COLO668 (cell line): ENCODE measurements around the gene ACTMAP.
A peak's percentile ranks its signal among the peaks of the same experiment; 100 is the strongest.
"Not testable (repeated sequence)": the region's sequence is repeated elsewhere in the genome, so short reads cannot be mapped to it uniquely, and the experiment has no call there.

Experiments
- DNase-seq: peaks from one replicate; lab custom pipeline; 2025; ENCODE audit not compliant: unreplicated experiment; lab: John Stamatoyannopoulos, UW

ACTMAP gene

DNA sequence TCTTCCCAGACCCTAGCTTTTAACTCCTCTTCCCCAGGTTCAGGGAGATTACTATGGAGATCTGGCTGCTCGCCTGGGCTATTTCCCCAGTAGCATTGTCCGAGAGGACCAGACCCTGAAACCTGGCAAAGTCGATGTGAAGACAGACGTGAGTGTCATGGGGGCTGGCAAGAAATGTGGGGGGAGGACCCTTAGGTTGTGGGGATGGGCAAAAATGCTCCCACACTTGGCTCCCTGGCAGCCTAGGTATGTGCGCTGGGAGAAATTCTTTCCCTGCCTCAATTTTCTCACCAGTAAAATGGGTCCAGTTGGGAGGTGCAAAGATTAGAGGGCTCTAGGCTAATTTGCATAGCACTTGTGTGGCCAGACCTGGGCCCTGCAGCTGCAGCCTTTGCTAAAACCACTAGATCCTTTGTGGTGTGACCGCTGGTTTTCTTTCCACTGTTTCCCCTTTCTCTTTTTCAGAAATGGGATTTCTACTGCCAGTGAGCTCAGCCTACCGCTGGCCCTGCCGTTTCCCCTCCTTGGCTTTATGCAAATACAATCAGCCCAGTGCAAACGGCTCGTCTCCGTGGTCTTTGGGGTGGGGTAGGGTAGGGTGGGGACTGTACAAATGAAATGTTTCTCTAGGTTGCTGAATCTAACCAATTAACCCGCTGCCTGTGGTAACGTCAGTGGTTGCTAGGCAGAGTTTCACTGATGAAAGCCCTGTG is 26.8 kb upstream of the ACTMAP start:
- DNase-seq, result peak; percentile 84

DNA sequence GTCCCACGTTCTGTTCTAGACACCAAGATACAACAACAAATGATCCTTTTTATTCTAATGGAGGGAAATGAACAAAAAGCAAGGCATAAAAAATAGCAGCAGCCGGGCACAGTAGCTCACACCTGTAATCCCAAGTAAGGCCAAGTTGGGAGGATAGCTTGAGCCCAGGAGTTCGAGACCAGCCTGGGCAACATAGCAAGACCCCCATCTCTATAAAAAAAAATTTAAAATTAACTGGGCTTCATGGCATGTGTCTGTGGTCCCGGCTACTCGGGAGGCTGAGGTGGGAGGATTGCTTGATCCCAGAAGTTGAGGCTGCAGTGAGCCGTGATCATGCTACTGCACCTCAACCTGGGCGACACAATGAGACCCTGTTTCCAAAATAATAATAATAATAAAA is 26.1 kb upstream of the ACTMAP start:
- no peak for DNase-seq

DNA sequence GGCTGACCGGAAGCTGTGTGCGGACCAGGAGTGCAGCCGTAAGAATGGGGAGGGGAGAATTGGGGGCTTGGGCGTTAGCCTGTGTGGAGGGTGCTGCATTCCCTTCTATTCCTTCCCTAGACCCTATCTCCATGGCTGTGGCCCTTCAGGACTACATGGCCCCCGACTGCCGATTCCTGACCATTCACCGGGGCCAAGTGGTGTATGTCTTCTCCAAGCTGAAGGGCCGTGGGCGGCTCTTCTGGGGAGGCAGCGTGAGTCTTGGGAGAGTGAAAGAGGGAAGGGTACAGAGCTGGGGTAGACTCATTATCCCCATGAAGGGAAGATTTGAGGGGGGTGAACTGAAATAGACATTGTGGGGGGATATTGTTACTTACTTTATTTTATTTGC is 25.4 kb upstream of the ACTMAP start:
- no peak for DNase-seq

DNA sequence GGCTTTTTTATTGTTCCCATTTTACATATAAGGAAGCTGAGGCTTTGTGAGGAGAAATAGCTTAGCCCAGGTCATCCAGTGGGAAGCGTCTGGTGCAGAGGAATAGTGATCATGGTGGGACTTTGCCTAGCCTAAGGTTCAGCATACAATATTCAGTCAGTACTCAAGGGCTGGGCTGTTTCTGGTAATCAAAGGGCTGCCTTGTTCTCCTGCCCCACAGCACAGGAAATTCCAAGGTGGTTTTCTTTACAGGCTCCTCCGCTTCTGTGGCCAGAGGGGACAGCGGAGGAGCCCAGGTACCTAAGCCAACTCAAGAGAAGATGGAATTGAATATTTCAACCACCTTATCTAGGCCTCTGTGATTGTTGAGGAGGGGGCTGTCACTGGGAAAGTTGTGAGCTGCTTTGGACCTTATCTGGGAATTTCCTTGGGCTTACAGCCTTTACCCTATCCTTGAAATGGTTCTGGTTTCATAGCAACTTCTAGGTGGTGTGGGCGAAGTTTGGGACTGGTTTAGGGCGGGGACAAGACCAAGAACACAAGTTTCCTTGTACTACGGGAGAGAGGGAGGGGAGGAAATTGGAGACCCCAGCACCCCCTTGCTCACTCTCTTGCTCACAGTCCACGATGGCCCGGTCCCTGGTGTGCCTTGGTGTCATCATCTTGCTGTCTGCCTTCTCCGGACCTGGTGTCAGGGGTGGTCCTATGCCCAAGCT is 24.8 kb upstream of the ACTMAP start, which contains the start of gene MIA:
TSS of gene MIA (plus strand) at position 606 of the 716 bp plus-strand sequence. CDS start at position 628, 22 bp downstream.
- DNase-seq, result no peak

DNA sequence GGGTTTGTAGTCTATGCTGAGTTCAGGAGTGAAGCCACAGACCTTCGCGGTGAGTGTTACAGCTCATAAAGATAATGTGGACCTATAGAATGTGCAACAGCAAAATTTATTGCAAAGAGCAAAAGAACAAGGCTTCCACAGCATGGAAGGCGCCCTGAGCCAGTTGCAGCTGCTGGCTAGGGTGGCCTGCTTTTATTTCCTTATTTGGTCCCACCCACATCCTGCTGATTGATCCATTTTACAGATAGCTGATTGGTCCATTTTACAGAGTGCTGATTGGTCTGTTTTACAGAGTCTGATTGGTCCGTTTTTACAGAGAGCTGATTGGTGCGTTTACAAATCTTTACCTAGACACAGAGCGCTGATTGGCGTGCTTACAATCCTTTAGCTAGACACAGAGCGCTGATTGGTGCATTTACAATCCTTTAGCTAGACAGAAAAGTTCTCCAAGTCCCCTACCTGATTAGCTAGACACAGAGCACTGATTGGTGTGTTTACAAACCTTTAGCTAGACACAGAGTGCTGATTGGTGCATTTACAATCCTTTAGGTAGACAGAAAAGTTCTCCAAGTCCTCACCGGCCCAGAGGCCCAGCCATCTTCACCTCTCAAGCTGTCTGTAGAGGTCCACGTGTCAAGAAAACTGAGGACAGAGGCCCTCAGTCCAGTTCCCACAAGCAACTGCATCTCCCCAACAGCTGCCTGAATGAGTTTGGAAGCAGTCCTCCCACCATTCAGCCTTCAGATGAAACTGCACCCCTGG is 21.0 kb upstream of the ACTMAP start:
- not testable (repeated sequence) for DNase-seq

DNA sequence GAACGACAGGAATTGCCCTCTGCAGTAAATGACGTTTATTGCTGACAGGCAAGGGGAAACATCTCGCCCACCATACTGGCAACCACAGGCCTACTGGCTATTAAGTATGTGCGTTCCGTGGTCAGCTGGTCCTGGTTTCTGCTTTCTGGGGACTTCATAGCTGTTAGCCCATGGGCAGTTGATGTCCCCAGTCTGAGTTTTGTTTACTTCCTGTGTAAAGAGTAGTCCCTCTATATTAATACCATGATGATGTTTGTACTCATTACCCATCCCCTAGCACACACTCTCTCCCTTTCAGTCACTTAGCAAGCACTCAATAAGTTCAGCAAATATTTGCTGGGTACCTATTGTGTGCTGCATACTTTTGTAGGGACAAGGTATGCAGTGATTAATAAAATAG is 18.6 kb upstream of the ACTMAP start:
- DNase-seq, result no peak

DNA sequence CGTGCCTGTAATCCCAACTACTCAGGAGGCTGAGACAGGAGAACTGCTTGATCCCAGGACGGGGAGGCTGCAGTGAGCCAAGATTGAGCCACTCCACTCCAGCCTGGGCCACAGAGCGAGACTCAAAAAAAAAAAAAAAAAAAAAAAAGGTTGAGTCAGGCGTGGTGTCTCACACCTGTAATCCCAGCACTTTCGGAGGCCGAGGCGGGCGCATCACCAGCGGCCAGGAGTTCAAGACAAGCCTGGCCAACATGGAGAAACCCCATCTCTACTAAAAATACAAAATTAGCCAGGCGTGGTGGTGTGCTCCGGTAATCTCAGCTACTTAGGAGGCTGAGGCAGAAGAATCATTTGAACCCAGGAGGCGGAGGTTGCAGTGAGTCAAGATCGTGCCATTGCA is 16.1 kb upstream of the ACTMAP start:
- not testable (repeated sequence) for DNase-seq

DNA sequence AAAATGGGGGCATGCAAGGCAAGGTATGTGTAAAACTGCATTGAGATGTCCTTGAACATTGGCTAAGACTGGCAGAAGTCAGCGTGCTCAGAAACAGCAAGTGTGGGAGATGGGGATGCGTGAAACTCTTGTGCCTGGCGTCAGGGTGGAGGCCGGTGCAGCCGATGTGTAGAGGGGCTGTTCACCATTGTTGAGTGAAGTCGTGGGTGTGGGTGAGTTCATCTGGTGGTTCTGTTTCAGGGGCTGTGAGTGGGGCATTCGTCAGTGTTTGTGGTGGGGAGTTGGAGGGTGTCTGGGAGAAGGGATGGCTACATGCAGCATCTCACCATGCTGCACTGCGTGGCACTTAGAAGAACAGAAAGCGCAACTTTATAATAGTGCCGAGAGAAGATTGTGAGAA is 13.7 kb upstream of the ACTMAP start:
- DNase-seq, result no peak

DNA sequence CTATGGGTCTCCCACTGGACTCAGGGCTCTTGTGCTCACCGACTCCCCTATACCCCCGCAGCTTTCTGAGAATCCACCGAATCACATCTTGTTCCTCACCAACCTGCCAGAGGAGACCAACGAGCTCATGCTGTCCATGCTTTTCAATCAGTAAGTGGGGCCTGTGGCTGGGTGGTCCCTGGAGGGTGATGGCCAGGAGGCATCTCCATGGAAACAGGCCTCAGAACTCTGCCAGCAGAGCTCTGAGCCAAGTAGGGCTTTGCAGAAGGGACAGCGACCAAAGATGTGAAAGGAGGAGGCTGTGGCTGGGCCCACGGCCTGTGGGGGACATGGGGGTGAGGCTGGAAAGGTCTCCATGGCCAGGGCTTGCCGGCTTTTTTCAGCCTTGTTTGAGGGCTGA is 13.2 kb upstream of the ACTMAP start:
- no peak for DNase-seq

DNA sequence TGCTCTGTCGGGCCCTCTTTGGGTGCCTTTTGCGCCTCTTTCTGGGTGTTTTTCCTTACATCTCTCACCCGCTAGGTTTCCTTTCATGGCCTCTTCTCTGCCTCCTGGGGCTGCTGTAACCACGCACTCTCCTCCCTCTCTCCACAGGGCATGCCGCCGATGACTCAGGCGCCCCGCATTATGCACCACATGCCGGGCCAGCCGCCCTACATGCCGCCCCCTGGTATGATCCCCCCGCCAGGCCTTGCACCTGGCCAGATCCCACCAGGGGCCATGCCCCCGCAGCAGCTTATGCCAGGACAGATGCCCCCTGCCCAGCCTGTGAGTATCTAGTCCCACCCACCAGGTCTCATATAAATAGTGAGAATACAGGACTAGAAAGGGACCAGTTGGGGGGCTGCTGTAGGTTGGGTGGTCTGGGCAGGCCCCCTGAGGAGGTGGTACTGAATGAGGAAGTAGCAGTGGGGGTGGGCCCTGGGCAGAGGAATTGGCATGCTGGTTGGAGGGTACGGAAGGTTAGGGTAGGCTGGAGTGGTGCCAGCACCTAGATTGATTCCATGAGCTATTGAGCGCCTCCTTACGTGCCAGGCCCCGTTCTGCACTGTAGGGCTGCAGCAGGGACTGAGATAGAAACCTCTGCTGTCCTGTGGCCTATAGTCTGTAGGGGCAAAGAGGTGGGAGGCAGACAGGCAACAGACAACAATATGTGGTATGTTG is 12.6 kb upstream of the ACTMAP start:
- no peak for DNase-seq

DNA sequence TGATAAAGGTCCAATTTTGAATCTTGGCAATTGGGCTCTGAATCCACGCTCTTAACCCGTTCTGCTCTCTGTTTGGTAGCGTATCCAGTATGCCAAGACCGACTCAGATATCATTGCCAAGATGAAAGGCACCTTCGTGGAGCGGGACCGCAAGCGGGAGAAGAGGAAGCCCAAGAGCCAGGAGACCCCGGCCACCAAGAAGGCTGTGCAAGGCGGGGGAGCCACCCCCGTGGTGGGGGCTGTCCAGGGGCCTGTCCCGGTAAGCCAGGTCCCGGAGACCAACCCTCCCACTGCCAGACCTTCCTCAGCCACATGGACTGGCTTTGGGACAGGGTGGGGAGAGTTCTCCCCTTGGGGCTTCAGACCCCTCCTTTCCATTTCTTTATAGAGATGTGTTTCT is 9.1 kb upstream of the ACTMAP start:
- no peak for DNase-seq

DNA sequence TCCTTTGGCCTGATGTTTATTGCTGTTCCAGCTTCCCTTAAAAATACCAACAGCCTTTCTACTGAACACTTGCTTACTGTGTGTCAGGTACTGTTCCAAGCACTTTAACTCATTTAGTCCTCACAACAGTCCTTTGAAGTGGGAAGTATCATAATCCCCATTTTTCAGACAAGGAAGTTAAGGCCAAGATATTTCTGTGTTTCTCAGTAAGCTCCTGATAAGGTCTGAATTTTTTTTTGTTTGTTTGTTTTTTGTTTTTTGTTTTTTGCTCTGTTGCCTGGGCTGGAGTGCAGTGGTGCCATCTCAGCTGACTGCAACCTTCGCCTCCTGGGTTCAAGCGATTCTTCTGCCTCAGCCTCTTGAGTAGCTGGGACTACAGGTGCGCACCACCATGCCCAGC is 8.2 kb upstream of the ACTMAP start:
- DNase-seq, result no peak

DNA sequence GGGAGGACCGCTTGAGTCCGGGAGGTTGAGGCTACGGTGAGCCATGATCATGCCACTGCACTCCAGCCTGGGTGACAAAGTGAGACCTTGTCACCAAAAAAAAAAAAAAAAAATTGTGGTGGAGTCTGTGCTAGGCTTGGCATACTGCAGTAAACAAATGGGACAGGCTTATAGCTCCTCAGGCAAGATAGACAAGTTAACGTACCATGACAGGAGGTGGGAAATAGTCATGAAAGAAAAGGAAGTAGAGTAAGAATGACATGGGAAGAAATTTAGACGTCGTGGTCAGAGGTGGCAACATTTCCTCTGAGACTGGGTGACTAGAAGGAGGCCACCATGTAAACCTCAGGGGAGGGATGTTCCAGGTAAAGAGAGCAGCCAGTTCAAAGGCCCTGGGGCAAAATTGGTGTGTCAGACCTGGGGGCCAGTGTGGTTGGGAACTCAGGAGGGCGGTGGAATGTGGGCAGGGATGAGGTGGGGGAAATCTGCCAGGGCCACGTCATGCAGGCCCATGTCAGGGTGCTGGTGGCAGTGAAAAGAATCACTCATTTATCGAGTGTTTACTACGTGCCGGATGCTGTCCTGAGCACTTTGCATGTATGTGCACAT is 6.3 kb upstream of the ACTMAP start:
- no peak for DNase-seq

DNA sequence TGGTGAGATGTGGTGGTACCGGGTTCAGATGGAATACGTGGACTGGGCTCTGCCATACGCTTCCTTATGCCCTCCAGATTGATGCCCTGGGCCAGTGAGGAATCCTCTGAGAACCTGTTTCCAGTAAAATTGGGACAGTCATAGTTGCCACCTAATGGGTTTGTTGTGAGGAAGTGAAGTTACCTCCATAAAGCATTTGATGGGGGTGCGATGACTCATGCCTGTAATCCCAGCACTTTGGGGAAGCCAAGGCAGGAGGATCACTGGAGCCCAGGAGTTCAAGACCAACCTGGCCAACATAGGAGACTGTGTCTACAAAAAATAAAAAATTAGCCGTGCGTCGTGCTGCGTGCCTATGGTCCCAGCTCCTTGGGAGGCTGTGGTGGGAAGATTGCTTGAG is 5.5 kb upstream of the ACTMAP start:
- no peak for DNase-seq

DNA sequence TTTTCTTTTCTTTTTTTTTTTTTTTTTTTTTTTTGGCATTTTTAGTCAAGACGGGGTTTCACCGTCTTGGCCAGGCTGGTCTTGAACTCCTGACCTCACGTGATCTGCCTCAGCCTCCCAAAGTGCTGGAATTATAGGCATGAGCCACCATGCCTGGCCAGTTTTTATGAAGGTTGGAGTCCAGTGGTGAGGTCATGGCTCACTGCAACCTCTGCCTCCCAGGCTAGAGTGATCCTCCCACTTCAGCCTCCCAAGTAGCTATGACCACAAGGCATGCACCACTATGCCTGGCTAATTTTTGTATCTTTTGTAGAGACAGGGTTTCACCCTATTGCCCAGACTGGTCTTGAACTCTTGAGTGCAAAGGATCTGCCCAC is 5.0 kb upstream of the ACTMAP start:
- DNase-seq, result no peak

DNA sequence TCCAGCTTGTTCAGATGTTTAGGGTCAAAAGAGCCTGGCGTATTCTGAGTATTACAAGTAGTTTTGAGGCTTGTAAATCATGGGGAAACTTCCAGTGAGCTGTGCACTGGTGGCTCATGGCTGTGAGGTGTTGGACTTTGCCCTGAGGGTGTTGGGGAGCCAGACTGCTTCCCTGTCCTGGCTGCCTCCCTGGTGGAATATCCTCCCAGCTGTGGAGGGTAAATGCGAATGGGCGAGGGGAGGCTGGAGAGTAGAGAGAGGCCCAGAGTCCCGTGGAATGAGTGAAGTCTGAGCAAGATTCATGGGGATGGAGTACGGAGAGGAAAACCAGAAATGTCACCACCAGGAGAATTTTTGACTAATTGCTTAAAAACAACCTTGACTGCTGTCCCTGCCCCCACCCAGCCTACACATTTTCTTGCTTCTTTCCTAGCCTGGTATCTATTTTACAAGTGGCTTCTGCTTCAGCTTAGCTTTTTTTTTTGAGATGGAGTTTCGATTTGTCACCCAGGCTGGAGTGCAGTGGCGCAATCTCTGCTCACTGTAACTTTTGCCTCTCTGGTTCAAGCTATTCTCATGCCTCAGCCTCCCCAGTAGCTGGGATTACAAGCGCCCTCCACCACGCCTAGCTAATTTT is 4.5 kb upstream of the ACTMAP start:
- DNase-seq, result peak; percentile 36

DNA sequence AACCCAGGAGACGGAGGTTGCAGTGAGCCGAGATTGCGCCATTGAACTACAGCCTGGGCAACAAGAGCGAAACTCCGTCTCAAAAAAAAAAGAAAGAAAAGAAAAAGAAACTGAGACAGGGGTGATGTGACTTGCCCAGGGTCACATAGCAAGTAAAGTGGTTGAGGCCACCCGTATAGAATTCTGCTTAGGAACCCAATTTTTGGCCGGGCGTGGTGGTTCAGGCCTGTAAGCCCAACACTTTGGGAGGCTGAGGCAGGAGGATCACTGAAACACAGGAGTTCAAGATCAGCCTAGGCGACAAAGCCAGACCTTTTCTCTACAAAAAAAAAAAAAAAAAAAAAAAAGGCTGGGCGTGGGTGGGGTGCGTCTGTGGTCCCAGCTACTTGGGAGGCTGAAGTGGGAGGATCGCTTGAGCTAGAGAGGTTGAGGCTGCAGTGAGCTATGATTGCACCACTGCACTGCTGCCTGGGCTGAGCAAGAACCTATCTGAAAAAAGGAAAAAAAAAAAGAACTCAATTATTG is 2.0 kb upstream of the ACTMAP start:
- no peak for DNase-seq

DNA sequence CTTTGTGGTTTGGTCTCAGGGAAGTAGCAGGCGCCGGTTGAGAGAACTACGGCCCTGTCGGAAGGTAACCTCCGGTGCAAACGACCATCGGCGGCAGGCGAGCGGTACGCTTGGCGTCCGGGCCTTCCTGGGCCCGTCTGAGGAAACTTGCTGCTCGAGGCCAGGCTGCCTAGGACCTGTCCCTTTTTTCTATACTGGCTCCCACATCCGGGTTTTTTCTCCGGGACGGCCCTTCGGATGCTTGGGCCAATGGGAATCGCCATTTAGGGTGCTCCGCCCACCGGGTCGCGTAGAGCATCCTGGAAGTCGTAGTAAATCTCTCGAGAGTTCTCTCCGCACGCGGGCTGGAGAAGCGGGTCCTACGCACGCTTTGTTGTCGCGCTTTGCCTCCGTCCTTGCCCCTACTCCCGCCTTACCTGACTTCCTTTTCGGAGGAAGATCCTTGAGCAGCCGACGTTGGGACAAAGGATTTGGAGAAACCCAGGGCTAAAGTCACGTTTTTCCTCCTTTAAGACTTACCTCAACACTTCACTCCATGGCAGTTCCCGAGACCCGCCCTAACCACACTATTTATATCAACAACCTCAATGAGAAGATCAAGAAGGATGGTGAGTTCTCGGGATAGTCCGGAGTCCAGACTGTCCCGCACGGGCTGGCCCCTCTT is 729 bp upstream of the ACTMAP start, which contains the start of gene SNRPA:
TSS of gene SNRPA (plus strand) at position 330 of the 664 bp plus-strand sequence. CDS start at position 536, 206 bp downstream.
- DNase-seq, result peak; percentile 96

DNA sequence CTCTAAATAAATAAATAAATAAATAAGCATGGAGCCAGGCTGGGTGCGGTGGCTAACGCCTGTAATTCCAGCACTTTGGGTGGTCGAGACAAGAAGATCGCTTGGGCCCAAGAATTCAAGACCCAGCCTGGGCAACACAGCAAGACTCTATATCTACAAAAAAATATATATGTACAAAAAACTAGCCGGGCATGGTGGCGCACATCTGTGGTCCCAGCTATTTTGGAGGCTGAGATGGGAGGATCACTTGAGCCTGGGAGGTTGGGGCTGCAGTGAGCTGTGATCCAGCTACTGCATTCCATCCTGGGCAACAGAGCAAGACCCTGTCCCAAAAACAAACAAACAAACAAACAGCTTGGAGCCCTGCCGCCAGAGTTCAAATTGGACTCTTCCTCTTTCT is 2.7 kb downstream of the ACTMAP start:
- DNase-seq, result no peak

DNA sequence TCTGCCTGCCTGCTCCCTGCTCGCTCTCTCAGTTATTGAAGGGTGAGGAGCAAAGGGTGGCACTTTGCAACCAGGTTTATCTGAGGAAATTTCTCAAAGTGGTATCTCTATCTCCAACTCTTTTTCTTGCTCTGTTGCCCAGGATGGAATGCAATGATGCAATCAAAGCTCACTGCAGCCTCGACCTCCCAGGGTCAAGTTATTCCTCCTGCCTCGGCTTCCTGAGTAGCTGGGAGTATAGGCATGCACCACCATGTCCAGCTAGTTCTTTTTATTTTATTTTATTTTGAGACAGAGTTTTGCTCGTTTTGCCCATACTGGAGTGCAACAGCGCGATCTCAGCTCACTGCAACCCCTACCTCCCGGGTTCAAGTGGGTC is 4.9 kb downstream of the ACTMAP start:
- no peak for DNase-seq
